Measurements from ENCODE around the gene ADGB. TPM values are rescaled to one million over a fixed set of nuclear protein-coding genes. Genes with fewer than 3 reads are reported as not detected.

The ADGB gene
- total RNA-seq, 2 experiments from 2014 or later: not detected

DNA sequence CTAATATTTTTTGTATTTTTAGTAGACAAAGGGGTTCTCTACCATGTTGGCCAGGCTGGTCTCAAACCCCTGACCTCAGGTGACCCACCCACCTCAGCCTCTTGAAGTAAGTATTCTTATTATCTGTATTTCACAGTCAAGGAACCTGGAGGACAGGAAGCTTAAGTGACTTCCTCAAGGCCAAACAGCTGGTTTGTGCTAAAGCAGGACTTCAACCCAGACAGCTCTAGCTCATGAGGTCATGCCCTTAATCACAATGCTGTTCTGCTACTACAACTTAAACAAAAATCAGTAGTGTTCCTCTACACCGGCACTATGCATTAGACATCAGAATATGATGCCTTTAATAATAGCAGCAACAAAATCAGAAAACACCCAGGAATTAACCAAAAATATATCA is 168.9 kb downstream of the ADGB start:
- H3K27ac ChIP-seq (ENCODE audit: low read depth in 1 of 2, low read length in 2 of 2): no peak overlapping the region
- intact Hi-C loops (cut with DNase I, micrococcal nuclease): no loop called here
- ATAC-seq (ENCODE audit: poor library complexity) (no peak), DNase-seq (peak in 1 of 14 experiments; percentile 6)
- CTCF ChIA-PET: no interaction called here
- peaks cover 15% of the 10 kb centered on the region for H3K4me1 ChIP-seq (ENCODE audit: insufficient read depth, low read length)
- H3K27me3 Mint-ChIP-seq: peaks cover 5% of the 10 kb centered on the region
- H3K4me1 Mint-ChIP-seq (ENCODE audit: low read depth): peaks cover 24% of the 10 kb centered on the region
- TF ChIP-seq, protein P1, sequence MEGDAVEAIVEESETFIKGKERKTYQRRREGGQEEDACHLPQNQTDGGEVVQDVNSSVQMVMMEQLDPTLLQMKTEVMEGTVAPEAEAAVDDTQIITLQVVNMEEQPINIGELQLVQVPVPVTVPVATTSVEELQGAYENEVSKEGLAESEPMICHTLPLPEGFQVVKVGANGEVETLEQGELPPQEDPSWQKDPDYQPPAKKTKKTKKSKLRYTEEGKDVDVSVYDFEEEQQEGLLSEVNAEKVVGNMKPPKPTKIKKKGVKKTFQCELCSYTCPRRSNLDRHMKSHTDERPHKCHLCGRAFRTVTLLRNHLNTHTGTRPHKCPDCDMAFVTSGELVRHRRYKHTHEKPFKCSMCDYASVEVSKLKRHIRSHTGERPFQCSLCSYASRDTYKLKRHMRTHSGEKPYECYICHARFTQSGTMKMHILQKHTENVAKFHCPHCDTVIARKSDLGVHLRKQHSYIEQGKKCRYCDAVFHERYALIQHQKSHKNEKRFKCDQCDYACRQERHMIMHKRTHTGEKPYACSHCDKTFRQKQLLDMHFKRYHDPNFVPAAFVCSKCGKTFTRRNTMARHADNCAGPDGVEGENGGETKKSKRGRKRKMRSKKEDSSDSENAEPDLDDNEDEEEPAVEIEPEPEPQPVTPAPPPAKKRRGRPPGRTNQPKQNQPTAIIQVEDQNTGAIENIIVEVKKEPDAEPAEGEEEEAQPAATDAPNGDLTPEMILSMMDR (IDR thresholded peaks at IDR 0.05): no peak
- H3K4me3 Mint-ChIP-seq: no peak overlapping the region
- no peaks in the 10 kb centered on the region for H3K9me3 ChIP-seq (ENCODE audit: control insufficient read depth in 1 of 2, insufficient read depth in 1 of 2, low read length in 2 of 2)
- H3K27ac Mint-ChIP-seq: no peak overlapping the region
- no peaks in the 10 kb centered on the region for H3K36me3 Mint-ChIP-seq (ENCODE audit: low read depth)
- no peaks in the 10 kb centered on the region for H3K9me3 Mint-ChIP-seq
- POLR2A ChIA-PET: no interaction called here
- no peaks in the 10 kb centered on the region for H3K36me3 ChIP-seq (ENCODE audit: insufficient read depth, low read length)
- H3K4me3 ChIP-seq (ENCODE audit: low read length): no peak overlapping the region
- H3K27me3 ChIP-seq (ENCODE audit: control insufficient read depth in 1 of 2, insufficient read depth in 2 of 2, low read length in 2 of 2): peaks cover 0 to 4% of the 10 kb centered on the region in 2 experiments

DNA sequence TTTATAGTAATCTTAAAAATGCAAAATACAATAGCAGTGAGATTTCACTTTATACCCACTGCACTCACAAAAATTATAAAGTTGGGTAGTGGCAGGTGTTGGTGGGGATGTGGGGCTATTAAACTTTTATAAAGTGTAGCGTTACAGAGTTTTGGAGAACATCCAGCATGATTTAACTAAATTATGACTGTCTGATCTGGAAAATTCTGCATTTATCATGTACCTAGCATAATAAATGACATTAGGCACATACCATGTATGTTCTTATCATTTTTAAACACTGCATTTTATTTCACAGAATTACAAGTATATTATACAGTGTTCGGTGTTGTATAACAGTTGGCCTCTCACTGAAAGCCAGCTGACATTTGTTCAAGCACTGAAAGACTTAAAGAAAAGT is 169.9 kb downstream of the ADGB start:
- no peaks in the 10 kb centered on the region for H3K36me3 Mint-ChIP-seq (ENCODE audit: low read depth)
- no peak overlapping the region for H3K4me3 ChIP-seq (ENCODE audit: low read length)
- H3K4me3 Mint-ChIP-seq: no peak overlapping the region
- intact Hi-C loops (cut with DNase I, micrococcal nuclease): no loop called here
- H3K4me1 ChIP-seq (ENCODE audit: insufficient read depth, low read length): peaks cover 15% of the 10 kb centered on the region
- no peaks in the 10 kb centered on the region for H3K27me3 Mint-ChIP-seq
- TF ChIP-seq, protein P1 (IDR thresholded peaks at IDR 0.05): no peak
- CTCF ChIA-PET: no interaction called here
- H3K9me3 Mint-ChIP-seq: no peaks in the 10 kb centered on the region
- DNase-seq (no peak), ATAC-seq (ENCODE audit: poor library complexity) (no peak)
- no peaks in the 10 kb centered on the region for H3K9me3 ChIP-seq (ENCODE audit: control insufficient read depth in 1 of 2, insufficient read depth in 1 of 2, low read length in 2 of 2)
- no peak overlapping the region for H3K27ac Mint-ChIP-seq
- H3K27ac ChIP-seq (ENCODE audit: low read depth in 1 of 2, low read length in 2 of 2): no peak overlapping the region
- POLR2A ChIA-PET: no interaction called here
- no peaks in the 10 kb centered on the region for H3K36me3 ChIP-seq (ENCODE audit: insufficient read depth, low read length)
- H3K27me3 ChIP-seq (ENCODE audit: control insufficient read depth in 1 of 2, insufficient read depth in 2 of 2, low read length in 2 of 2): no peaks in the 10 kb centered on the region
- H3K4me1 Mint-ChIP-seq (ENCODE audit: low read depth): peaks cover 24% of the 10 kb centered on the region

DNA sequence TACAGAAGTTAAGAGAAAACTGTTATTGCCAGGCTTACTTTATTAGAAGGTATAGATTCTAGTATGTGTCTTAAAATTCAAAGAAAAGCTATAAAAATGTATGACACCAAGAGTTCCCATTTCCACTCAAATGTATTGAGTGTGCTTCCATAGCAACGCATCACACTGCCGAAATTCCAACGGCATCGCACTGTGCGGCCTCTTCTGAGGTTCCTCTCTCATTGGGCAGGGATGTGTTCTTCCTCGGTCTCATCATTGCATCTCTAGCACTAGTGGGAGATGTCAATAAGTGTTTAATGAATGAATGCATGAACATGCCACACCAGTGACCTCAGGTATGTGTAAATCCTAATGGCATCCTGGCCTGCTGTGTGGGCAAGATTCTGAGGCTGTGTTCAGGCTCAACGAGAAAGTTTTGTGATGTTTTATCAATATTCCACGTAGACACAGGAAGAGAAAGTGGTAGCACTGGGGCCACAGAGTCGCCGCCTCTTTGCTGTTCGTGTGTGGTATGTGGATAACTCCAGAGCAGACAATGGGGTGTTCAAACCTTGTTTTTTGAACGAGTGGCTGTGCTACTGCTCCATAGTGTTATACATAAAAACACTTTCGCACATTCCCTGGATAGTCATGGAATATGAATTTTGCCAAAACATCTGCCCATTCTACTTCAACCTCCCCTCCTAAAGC is 171.6 kb downstream of the ADGB start:
- H3K36me3 ChIP-seq (ENCODE audit: insufficient read depth, low read length): no peaks in the 10 kb centered on the region
- no peaks in the 10 kb centered on the region for H3K27me3 Mint-ChIP-seq
- H3K27ac ChIP-seq (ENCODE audit: low read depth in 1 of 2, low read length in 2 of 2): no peak overlapping the region
- peak overlapping the region; percentile 28 for H3K27ac Mint-ChIP-seq
- ChIA-PET CTCF (interaction anchor here (1.2 kb wide), 1 partner anchor 9 kb away, joined by 5 read pairs; no protein-coding TSS in a partner anchor), POLR2A (no interaction called here)
- TF ChIP-seq, protein P1 (IDR thresholded peaks at IDR 0.05): no peak
- intact Hi-C loops (cut with DNase I, micrococcal nuclease): no loop called here
- H3K9me3 Mint-ChIP-seq: no peaks in the 10 kb centered on the region
- DNase-seq (peak in 4 of 14 experiments; percentile 5 to 10 (median 8)), ATAC-seq (ENCODE audit: poor library complexity) (peak; percentile 22)
- H3K4me3 Mint-ChIP-seq: peak overlapping the region; percentile 75
- H3K36me3 Mint-ChIP-seq (ENCODE audit: low read depth): no peaks in the 10 kb centered on the region
- peak overlapping the region; percentile 42 for H3K4me3 ChIP-seq (ENCODE audit: low read length)
- H3K4me1 ChIP-seq (ENCODE audit: insufficient read depth, low read length): peaks cover 15% of the 10 kb centered on the region
- peaks cover 24% of the 10 kb centered on the region for H3K4me1 Mint-ChIP-seq (ENCODE audit: low read depth)
- no peaks in the 10 kb centered on the region for H3K27me3 ChIP-seq (ENCODE audit: control insufficient read depth in 1 of 2, insufficient read depth in 2 of 2, low read length in 2 of 2)
- no peaks in the 10 kb centered on the region for H3K9me3 ChIP-seq (ENCODE audit: control insufficient read depth in 1 of 2, insufficient read depth in 1 of 2, low read length in 2 of 2)
